GM18508 (cell line): Measurements from ENCODE around the gene RAET1G.

Experiments used
- ATAC-seq: cut with Tn5 transposase; IDR thresholded peaks from one replicate; pipeline ENCODE4 v1.9.1; 2021; ENCODE audit warnings: moderate number of reproducible peaks; ENCODE audit not compliant: insufficient read depth, unreplicated experiment

Gene RAET1G

GRCh38 chr6:149872233-149872632, 50.7 kb downstream of the RAET1G start:
- ATAC-seq: no peak

GRCh38 chr6:149871182-149871581, 51.7 kb downstream of the RAET1G start:
- ATAC-seq: no peak

GRCh38 chr6:149869275-149869892, 53.5 kb downstream of the RAET1G start:
- ATAC-seq: no peak

- ATAC-seq: no peak
These were observed 54.9 kb downstream of the RAET1G start for GRCh38 chr6:149867876-149868640.
